GM18517 (cell line): ENCODE measurements around the gene GATAD1.
"Not testable (repeated sequence)": the region's sequence is repeated elsewhere in the genome, so short reads cannot be mapped to it uniquely, and the experiment has no call there.

Experiments
- ATAC-seq: cut with Tn5 transposase; IDR thresholded peaks from one replicate; pipeline ENCODE4 v1.9.1; 2021; ENCODE audit warnings: mild to moderate bottlenecking, moderate library complexity; ENCODE audit not compliant: unreplicated experiment

GATAD1 gene

GRCh38 chr7:92479146-92479545 is 31.9 kb downstream of the GATAD1 start:
- not testable (repeated sequence) for ATAC-seq

GRCh38 chr7:92483624-92484023 is 36.3 kb downstream of the GATAD1 start:
- ATAC-seq, result not testable (repeated sequence)

- not testable (repeated sequence) for ATAC-seq
Measured at GRCh38 chr7:92484226-92484625, 36.9 kb downstream of the GATAD1 start.

- ATAC-seq, result no peak
Measured at GRCh38 chr7:92485267-92485892, 38.1 kb downstream of the GATAD1 start.

- ATAC-seq, result no peak
Measured at GRCh38 chr7:92485974-92486373, 38.7 kb downstream of the GATAD1 start.

- ATAC-seq, result no peak
Measured at GRCh38 chr7:92487804-92488203, 40.5 kb downstream of the GATAD1 start.

- ATAC-seq, result no peak
Measured at GRCh38 chr7:92489634-92490033, 42.4 kb downstream of the GATAD1 start.

- no peak for ATAC-seq
Measured at GRCh38 chr7:92496876-92497275, 49.6 kb downstream of the GATAD1 start.

GRCh38 chr7:92498557-92498956 is 51.3 kb downstream of the GATAD1 start:
- ATAC-seq, result no peak

- ATAC-seq, result no peak
Measured at GRCh38 chr7:92503767-92504166, 56.5 kb downstream of the GATAD1 start.

- ATAC-seq, result no peak
Measured at GRCh38 chr7:92504563-92504962, 57.3 kb downstream of the GATAD1 start.

GRCh38 chr7:92506363-92506762 is 59.1 kb downstream of the GATAD1 start:
- no peak for ATAC-seq

- no peak for ATAC-seq
Measured at GRCh38 chr7:92508946-92509345, 61.7 kb downstream of the GATAD1 start.
